HepG2 (cell line): Measurements from ENCODE around the gene TP53I3.

Experiments
- ATF2 ChIP-seq: sonication (generic); formaldehyde crosslinking; IDR thresholded peaks from 2 replicates; pipeline ENCODE4 v1.4.0; 2020; ENCODE audit warnings: missing genetic modification reagents
- CCDC6 ChIP-seq: sonication (generic); formaldehyde crosslinking; IDR thresholded peaks from 2 replicates; pipeline ENCODE4 v1.8.1; 2022; ENCODE audit warnings: mild to moderate bottlenecking, missing genetic modification reagents, moderate library complexity
- HNRNPLL ChIP-seq: fragments of 200-400 bp; formaldehyde crosslinking; IDR thresholded peaks from 2 replicates; pipeline ENCODE4 v1.6.1; 2017; ENCODE audit warnings: mild to moderate bottlenecking, low read depth, low read length; ENCODE audit not compliant: poor library complexity, severe bottlenecking
- KDM1A ChIP-seq: IDR thresholded peaks from 2 replicates; pipeline ENCODE4 v1.6.1; 2016; ENCODE audit warnings: missing compliant biosample characterization
- KDM4B ChIP-seq: sonication (generic); formaldehyde crosslinking; IDR thresholded peaks from 2 replicates; pipeline ENCODE4 v1.4.0; 2020; ENCODE audit warnings: missing genetic modification reagents
- PATZ1 ChIP-seq: sonication (generic); formaldehyde crosslinking; IDR thresholded peaks from 2 replicates; pipeline ENCODE4 v1.4.0; 2020; ENCODE audit warnings: missing genetic modification reagents
- PHF5A ChIP-seq: IDR thresholded peaks from one replicate; pipeline ENCODE4 v1.6.1; 2018; ENCODE audit warnings: low read depth, missing genetic modification reagents; ENCODE audit not compliant: unreplicated experiment
- ZNF121 ChIP-seq: sonication (generic); formaldehyde crosslinking; IDR thresholded peaks from 2 replicates; pipeline ENCODE4 v1.5.0; 2020; ENCODE audit warnings: mild to moderate bottlenecking, missing genetic modification reagents
- ZNF7 ChIP-seq: IDR thresholded peaks from 2 replicates; pipeline ENCODE4 v1.6.1; 2016; ENCODE audit warnings: missing biosample characterization, missing genetic modification reagents
- ZNF740 ChIP-seq: sonication (generic); formaldehyde crosslinking; IDR thresholded peaks from 2 replicates; pipeline ENCODE4 v1.4.0; 2020; ENCODE audit warnings: missing genetic modification reagents
- TF ChIP-seq, protein P1 (sequence below): sonication (generic); formaldehyde crosslinking; IDR thresholded peaks from 2 replicates; pipeline ENCODE4 v1.4.0; 2020; ENCODE audit warnings: missing genetic modification reagents
- TF ChIP-seq, protein P2 (sequence below): sonication (generic); formaldehyde crosslinking; IDR thresholded peaks from 2 replicates; pipeline ENCODE4 v1.5.0; 2020; ENCODE audit warnings: mild to moderate bottlenecking, missing genetic modification reagents, moderate library complexity
- TF ChIP-seq, protein P3 (sequence below): sonication (generic); formaldehyde crosslinking; IDR thresholded peaks from 2 replicates; pipeline ENCODE4 v1.9.0; 2021; ENCODE audit warnings: missing genetic modification reagents, mild to moderate bottlenecking, borderline replicate concordance

- TF ChIP-seq KDM4B (CRISPR knock-in tag) = no peak
- no peak for TF ChIP-seq KDM1A (CRISPR knock-in tag)
- TF ChIP-seq ZNF7 = no peak
- TF ChIP-seq ZNF121 (CRISPR knock-in tag) = no peak
- TF ChIP-seq, protein P1, sequence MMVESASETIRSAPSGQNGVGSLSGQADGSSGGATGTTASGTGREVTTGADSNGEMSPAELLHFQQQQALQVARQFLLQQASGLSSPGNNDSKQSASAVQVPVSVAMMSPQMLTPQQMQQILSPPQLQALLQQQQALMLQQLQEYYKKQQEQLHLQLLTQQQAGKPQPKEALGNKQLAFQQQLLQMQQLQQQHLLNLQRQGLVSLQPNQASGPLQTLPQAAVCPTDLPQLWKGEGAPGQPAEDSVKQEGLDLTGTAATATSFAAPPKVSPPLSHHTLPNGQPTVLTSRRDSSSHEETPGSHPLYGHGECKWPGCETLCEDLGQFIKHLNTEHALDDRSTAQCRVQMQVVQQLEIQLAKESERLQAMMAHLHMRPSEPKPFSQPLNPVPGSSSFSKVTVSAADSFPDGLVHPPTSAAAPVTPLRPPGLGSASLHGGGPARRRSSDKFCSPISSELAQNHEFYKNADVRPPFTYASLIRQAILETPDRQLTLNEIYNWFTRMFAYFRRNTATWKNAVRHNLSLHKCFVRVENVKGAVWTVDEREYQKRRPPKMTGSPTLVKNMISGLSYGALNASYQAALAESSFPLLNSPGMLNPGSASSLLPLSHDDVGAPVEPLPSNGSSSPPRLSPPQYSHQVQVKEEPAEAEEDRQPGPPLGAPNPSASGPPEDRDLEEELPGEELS = no peak
- TF ChIP-seq PHF5A = no peak
- TF ChIP-seq, protein P2, sequence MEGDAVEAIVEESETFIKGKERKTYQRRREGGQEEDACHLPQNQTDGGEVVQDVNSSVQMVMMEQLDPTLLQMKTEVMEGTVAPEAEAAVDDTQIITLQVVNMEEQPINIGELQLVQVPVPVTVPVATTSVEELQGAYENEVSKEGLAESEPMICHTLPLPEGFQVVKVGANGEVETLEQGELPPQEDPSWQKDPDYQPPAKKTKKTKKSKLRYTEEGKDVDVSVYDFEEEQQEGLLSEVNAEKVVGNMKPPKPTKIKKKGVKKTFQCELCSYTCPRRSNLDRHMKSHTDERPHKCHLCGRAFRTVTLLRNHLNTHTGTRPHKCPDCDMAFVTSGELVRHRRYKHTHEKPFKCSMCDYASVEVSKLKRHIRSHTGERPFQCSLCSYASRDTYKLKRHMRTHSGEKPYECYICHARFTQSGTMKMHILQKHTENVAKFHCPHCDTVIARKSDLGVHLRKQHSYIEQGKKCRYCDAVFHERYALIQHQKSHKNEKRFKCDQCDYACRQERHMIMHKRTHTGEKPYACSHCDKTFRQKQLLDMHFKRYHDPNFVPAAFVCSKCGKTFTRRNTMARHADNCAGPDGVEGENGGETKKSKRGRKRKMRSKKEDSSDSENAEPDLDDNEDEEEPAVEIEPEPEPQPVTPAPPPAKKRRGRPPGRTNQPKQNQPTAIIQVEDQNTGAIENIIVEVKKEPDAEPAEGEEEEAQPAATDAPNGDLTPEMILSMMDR (CRISPR knock-in tag) = no peak
- TF ChIP-seq, protein P3, sequence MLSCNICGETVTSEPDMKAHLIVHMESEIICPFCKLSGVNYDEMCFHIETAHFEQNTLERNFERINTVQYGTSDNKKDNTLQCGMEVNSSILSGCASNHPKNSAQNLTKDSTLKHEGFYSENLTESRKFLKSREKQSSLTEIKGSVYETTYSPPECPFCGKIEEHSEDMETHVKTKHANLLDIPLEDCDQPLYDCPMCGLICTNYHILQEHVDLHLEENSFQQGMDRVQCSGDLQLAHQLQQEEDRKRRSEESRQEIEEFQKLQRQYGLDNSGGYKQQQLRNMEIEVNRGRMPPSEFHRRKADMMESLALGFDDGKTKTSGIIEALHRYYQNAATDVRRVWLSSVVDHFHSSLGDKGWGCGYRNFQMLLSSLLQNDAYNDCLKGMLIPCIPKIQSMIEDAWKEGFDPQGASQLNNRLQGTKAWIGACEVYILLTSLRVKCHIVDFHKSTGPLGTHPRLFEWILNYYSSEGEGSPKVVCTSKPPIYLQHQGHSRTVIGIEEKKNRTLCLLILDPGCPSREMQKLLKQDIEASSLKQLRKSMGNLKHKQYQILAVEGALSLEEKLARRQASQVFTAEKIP (CRISPR knock-in tag) = no peak
- no peak for TF ChIP-seq PATZ1
- TF ChIP-seq ZNF740 (CRISPR knock-in tag) = no peak
- TF ChIP-seq HNRNPLL = no peak
- no peak for TF ChIP-seq ATF2 (CRISPR knock-in tag)
- TF ChIP-seq CCDC6 (CRISPR knock-in tag) = no peak
Observed at GRCh38 chr2:24082787-24083566, 1.7 kb downstream of the TP53I3 start.
